HG02885 (cell line): ENCODE measurements around the gene FREY1.

ENCODE experiments used
- ATAC-seq: cut with Tn5 transposase; IDR thresholded peaks from one replicate; pipeline ENCODE4 v1.9.1; 2021; ENCODE audit warnings: mild to moderate bottlenecking; ENCODE audit not compliant: unreplicated experiment, poor library complexity

The FREY1 gene, protein sequence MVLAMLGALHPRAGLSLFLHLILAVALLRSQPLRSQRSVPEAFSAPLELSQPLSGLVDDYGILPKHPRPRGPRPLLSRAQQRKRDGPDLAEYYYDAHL

DNA sequence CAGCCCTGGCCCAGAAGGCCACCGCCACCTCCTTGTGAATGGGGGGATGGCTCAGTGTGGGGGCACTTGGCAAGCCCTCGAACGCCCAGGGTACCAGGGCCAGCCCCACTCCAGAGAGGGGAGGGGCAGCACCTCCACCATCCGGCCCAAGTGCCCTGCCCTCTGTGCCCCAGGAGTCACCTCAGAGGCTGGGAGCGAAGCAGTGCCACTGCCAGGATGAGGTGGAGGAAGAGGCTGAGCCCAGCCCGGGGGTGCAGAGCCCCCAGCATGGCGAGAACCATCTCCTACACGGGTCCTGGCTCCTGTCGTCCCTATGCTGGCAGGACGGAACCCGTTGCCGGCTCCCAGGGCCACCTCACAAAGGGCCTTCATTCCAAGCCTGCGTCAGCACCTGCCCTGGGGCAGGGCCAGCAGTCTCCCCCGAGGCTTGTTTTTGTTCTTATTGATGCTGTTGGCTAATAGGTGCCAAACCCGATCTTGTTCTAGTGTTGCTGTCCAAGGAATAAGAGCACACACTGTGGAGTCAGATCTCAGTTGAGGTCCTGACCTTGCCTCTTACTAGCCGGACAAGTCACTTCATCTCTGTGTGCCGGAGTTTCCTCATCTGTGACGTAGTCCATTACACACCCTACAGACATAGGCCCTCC, at the start of gene FREY1:
TSS of gene FREY1 (minus strand) at position 307 of the 647 bp plus-strand sequence. CDS start at position 281, 26 bp downstream.
- ATAC-seq = no peak

DNA sequence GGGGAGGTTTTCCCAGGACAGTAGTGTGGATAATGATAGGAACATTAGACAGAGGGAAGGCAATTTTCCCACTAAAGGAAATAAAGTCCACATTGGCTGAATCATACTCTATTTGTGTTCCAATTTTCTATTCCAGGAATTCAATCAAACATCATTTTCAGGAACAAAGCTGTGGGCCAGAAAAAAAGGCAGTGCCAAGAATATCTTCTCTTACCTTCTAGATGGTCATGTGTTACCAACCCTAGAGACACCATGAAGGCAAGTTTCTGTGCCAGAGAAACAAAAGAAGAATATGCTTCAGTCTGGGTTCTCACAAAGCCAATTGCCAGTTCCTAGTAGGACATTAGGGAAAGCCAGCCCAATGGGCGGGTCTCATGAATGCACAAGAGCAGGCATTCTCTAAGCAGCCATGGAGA, 42.9 kb upstream of the FREY1 start:
- no peak for ATAC-seq

DNA sequence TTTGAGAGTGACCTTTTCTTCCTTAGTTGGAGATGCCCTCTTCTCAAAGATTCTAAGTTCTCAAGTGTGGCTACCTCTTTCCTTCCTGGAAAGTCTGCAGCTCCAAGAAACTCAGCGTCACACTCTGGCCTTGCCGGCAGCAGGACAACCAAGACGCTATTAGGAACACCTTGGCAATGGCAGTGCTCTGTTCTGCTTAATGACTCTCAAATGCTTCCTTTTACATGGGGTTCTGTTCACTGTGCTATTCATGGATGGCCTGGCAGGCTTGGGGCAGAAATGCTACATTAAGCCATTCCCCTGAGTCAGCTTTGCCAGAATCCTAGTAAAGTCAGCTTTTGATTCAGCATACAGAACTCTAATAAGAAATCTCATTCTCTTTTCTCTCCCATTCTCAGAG, 41.3 kb upstream of the FREY1 start:
- ATAC-seq = no peak

DNA sequence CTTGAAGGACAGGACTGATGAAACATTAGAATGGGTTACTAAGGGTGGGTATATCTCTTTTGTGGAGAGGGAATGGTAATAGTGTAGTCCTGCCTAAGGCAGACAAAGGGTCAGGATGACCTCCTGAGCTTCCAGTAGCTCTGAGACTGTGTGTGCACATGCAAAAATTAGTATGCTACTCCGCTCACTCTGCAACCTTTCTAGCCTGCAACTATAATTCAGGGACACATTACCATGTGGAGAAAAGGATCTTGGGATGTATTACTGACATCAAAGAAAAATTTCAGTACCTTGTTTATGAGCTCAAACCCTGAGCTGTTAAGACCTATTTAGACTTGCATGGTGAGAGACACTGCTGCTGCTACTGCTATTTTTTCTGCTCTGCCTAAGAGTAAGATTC, 40.8 kb upstream of the FREY1 start:
- ATAC-seq = no peak

DNA sequence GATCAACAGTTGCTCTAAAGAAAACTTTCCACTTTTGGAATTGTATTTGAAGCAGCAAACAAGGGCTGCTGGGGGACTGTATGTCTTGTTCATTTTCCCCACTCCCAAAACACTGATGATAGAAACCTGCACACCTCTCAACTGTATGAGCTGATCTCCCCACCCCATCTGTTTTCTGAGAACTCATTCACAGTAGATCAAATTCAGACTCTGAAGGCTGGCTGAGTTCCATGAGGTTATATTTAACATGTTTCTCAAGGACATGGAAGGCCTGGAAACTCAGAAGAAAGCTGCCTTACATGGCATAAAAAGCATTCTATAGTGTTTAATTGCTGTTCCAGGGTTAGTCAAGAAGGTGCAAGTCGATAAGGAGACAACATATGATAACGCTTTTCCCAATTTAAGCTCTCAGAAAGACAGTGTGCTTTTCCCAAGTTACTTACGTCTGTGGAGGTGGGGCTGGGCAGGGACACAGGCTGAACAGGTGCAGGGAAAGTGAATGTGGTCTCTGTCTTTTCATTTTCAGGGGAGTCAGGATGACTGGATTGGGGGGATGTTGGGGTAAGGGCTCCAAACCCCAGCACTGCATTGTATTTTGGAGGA, 38.4 kb upstream of the FREY1 start:
- ATAC-seq = no peak

DNA sequence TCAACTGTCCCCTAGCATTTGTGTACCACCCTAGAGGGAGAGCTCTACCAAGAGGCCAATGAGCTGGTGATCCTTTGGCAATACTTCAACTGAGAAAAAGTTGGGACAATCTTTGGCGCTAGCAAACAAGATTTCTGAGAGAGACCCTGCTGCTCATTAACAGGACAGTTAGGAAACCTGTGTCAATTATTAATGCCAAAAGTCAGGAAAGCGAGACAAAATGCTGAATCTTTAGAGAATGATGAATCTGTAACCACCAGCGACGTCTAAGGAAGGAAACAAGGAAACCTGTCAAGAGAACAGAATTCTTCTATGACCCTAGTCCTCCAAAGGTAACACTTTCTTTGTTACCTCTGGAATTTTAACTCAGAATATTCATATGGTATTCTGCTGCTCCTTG, 35.3 kb upstream of the FREY1 start:
- ATAC-seq = no peak

DNA sequence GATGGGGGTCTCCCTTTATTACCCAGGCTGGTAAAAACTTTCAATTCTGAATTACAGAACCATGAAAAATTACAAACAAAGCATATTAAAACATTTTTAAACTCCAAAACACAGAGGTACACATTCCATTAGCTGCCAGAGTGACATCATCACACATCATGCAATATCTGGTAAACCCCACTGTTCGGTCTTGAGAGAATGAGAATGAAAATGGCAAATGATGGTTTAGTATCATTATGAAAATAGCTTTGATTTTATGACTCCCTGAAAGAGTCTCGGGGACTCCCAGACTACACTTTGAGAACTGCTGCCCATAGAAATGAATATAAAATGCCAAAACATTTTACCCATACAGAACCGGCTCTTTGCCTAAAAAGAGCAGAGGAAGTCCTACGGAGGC, 34.2 kb upstream of the FREY1 start:
- ATAC-seq = no peak

DNA sequence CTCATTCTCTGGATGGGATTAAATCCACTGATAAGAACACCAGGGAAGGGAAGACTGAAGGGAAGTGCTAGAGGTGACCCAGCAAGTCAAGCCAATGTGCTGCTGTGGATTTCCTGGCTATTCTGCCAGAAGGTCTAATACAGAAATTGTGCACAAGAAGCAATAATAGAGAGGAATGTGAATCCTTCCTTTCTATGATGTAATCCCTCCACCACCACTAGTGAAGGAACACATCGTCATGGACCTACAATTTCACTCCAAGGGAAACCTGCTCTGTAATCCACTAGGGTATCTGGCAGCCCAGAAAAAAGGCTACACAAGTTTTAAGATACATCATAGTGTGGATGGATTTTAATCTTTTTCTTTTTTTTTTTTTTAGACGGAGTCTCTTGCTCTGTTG, 32.8 kb upstream of the FREY1 start:
- ATAC-seq = no peak

DNA sequence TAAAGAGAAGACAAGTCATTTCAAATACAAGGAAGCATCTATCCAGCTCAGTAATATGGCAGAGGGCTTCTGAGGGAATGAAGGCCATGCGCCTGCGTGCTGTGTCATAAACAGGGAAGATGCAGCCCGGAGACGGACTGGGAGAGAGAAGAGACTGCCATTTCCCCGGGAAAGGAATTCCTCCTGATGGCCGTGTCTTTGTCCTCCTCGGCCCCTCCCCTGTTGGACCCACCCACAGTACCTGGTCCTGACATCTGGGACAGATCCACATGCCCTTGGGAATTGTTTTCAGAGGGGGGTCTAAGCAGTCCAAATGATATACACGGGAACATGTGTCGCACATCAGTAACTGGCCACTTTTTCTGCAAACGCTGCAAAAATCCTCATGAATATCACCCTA, 30.8 kb upstream of the FREY1 start:
- ATAC-seq = no peak

DNA sequence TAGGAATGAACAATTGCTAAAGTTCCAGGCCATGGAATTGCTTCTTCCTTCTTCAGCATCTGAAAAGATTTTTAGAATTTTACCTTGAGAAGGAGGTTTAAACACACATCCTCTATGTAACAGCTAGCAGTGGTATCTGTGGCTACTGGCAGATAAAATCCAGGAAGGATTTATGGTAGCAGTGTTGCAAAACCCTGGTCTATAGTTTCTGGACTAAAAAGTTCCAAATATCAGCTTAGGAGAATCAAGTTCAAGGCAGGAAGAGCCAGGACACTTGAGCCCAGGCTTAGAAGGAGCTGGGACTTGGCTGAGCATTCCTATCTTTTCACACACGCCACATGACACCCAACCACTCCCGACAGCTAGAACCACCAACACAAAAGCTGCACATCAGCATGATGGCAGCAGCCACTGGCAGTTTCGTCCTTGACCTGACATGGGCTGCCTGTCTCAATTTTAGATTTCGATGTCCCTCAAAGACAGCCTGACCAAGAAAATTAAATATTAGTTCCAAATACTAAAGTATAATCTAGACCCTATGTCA, 29.5 kb upstream of the FREY1 start:
- ATAC-seq = no peak

DNA sequence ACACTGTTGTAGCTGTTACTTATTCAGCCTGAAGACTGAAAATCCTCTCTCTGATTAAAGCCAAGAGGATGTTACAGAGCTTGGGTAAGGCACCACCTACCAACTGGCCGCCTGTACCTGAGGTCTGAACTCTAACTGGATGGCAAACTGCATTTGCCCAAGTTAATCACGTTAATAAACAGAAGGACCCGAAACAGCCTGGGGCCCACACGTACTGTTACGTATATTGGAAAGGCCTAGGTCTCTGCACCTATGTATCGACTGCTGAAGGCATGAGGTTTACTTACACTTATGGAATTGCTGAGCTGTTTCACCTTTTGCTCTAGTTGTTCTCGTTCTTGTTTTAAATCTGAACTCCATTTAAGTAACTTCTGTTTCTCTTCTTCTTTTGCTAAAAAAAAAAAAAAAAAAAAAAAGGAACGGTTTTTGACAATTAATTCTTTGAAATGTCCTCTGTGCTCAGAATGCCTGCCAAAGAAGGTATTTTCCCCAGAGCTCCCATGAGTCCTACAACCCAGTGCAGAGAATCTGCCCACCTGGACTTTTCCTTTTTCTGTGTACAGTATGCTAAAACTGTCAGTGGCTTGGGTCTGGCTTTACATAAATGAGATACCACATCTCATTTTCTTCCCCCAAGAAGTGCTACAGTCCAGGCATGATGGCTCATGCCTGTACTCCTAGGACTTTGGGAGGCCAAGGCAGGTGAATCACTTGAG, 28.4 kb upstream of the FREY1 start:
- ATAC-seq = no peak

DNA sequence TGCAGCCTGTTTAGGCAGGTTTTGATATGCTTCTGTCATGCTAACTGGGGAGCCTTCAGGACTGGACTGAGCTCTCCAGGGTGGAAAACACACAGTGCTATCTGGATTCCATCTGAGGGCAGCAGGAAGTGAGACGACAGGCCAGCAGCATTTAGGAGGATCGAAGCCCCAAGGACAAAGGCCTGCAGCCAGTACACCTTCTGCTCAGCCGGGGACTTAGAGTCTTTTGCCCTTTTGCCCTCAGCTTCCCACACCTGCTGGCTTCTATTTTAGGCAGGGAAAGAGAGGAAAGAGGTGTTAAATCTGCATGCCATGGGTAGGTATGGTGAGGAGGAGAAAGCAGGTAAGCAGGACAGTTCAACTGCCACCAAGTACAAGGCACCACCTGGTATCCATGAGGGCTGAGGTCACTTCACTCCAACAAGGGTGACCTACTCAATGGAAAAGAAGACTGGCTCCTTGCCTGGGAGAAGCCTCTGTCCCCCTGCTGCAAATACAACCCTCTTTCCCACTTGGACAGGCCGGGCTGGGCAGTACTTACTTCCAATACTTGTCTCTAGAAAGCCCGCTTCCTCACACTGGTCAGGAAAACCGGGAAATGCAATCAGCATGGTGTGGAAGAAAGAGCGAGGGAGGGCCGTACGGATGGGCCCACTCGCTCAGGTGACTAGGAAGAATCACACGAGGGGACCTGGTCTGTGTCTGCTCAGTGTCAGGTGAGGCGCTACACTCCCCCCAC, 27.7 kb upstream of the FREY1 start:
- ATAC-seq = no peak

DNA sequence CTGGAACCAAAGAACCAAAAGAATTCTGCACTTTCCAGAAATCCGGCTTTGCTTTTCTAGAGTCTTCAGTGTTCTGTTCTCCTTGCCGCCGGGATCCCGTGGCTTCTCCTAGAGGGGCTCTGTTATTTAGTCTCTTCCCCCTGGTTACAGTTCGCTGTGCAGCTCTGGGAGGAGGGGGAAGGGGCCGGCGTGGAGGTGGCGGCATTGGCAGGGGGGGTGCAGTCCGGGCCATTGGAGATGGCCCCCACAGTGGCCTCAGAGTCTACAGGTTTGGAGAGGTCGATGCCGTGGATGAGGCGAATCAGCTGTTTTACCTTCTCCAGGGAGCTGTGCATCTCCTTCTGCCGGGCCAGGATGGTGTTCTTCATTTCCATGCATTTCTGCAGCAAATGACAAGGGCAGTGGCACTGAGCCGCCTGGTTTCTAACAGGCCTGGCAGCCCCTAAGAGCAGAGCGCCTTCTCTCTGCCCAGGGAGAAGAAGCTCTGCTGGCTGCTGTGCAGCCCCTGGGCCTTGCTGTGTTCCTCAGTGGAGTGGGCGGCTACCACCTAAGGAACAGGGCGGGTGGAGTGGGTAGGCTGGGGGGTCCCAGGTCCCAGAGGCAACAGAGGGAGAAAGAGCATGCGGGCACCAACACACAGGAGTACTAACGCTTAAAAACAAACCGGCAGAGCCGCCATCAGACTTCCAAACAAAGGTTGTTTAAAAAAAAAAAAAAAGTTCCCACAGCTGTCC, 26.9 kb upstream of the FREY1 start:
- ATAC-seq = no peak

DNA sequence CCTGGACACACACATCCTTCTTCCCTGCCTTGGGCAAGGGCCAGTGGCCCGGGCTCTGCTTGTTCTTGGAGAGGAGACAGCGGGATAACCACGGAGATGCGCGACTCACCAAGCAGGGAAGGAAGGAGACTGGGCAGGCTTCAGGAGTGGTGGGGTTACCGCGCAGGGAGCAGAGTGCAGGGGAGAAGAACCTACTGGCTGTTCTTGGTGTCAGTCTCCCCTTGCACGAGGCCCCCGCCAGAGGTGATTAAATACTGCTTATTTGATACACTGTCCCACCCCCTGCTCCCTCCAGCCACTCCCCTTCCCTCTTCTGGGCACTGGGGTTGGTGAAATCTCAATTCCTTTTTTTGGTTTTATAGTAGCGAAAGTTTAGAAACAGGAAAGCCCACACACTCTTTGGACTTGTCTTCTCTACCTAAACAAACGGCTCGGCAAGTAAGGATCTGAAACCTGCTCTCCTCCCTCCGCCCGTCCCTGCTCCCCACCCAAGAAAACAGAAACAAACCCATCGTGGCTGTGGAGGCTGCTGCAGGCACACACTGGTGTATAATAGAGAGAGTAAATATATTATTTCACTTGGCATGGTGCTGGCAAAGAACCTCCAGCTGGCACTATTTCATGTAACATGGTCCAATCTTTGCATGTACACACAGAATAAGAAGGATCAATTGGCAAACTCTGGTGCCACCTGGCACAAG, 26.2 kb upstream of the FREY1 start:
- ATAC-seq = peak; percentile 34

DNA sequence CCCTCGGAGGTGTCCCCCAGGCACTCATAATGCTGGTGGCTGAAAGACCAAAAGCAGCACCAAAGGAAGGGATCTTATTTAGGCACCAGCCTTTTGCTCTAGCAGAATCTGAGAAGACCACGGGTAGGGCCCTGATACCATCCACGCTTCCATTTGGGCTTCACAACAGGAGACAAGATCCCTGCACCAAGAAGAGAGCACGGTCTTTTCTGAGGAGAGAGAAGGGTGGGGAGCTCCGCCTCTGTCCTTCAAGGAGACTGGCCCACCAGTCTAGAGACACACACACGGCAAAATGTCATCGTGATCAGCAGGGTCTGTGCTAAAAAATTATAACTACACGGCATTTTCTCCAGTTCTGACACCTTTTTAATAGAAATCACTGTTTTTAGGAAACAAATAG, 25.1 kb upstream of the FREY1 start:
- ATAC-seq = no peak

DNA sequence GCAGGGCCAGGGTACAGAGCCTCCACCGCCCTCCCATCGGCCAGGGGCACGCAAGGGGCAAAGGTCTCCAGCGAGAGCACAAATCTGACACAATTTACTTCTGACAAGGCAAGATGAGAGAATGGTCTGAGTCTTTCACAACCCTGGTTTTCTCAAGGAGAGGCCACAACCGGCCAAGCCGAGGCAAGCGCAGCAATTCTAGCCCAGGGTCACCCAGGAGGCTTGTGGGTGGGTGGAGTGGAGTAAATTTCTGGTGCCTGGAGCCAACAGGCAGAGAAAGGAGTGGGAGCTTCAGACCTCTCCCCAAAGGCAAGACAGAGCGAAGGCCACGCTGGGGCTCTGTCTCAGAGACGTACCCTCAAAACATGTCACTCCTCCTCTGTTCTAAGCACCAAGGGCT, 24.7 kb upstream of the FREY1 start:
- no peak for ATAC-seq

DNA sequence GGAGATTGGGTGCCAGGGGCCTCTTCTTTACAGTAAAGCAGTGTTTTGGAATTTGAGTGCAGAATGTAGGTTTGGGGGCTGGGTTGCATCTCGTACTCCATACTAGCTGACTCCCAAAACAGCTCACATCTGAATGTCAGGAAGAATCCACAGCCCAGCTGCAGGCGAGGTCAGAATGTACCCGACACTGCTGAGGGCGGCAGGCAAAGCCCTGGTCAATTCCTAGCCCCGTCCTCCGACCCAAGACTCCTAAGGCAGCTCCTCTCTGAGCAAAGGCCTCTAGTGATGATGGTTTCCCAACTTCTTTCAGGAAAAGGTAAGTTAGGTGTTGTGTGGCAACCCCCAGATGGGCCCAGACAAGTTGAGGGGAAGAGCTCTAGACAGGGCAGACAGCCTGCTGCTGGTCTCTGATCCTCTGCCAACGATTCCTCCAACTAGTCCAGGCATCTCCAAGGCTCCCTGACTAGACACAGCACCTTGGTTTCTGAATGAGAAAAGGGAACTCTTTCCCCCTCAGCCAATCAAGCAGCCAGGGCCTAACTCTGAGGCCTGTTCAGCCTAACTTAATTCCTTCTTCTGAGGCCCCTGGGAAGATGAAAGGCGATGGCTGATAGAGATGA, 24.0 kb upstream of the FREY1 start:
- ATAC-seq = no peak

DNA sequence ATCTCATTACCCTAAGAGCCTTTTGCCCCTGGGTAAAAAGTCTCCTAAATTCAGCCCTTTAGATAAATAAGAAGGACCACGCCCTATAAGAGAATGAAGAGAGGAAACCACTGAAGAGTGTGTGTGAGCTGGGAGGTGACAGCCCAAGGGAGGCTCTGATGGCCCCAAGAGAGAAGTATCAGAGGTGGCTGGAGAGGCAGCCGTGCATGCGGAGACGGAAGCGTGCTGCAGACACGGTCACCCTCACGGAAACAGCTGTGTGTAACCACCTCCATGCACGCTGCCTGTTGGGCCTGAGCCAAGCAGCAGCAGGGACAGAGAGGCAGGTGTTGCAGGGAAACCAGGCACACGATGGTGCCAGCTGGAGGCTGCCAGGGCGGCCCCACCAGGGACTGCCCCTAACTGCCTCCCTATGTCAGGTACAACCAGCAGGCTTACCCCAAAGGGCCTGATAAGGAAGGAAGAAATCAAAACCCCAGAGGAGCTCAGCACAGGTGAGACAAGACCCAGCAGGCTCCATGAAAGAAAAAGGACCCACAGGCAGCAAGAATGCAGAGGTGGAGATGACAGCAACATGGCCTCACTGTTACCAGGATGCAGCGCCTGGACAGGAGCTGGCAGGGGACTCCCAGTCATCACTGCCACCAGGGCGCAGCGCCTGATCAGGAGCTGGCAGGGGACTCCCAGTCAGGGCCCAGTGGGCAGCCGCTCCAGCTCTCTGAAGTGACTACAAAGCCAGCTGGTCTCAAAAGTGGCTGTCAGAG, 23.1 kb upstream of the FREY1 start:
- ATAC-seq = peak; percentile 96
